Urothelium cell line (cell line): ENCODE data around the gene MASP2.
"Not testable (repeated sequence)": the region's sequence is repeated elsewhere in the genome, so short reads cannot be mapped to it uniquely, and the experiment has no call there.

ENCODE experiments used
- DNase-seq: peaks from one replicate; pipeline ENCODE4 v3.0.0; 2011; ENCODE audit warnings: low spot score, mixed read lengths
- FAIRE-seq: peaks from 2 replicates; lab custom pipeline; 2011; peaks lifted over from hg19 to GRCh38; lab: Jason Lieb, UNC

The MASP2 gene

GRCh38 chr1:11058595-11059154 lies 11.6 kb upstream of the MASP2 start:
- no peak for DNase-seq
- FAIRE-seq, result no peak

DNA sequence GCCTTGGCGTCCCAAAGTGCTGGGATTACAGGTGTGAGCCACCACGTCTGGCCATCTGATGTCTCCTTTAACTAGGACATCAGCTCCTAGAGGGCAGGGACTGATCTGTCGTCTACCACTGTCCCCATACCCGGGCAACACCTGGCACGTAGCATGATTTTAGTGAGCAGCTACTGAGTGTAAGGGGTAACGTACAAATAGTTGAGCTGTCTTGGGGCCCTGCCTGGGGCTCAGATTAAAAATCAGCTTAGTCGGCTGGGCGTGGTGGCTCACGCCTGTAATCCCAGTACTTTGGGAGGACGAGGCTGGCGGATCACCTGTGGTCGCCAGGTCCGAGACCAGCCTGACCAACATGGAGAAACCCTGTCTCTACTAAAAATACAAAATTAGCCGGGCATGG lies 11.0 kb upstream of the MASP2 start:
- no peak for FAIRE-seq
- no peak for DNase-seq

DNA sequence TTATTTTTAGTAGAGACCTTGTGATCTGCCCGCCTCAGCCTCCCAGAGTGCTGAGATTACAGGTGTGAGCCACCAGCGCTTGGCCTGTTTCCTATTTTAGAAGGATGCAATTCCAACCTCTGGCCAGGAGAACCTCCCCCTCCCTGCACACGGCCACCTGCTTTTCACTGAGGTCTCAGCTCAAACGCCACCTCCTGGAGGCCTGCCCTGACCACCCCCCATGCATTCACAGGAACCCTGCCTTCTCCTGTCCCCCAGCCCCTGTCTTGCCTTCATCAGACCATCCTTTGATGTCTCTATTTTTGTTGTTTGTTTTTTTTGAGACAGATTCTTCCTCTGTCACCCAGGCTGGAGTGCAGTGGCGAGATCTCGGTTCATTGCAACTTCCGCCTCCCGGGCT lies 10.4 kb upstream of the MASP2 start:
- DNase-seq (no peak), FAIRE-seq (no peak)

- DNase-seq (no peak), FAIRE-seq (no peak)
Measured at GRCh38 chr1:11056504-11056903, 9.5 kb upstream of the MASP2 start.

DNA sequence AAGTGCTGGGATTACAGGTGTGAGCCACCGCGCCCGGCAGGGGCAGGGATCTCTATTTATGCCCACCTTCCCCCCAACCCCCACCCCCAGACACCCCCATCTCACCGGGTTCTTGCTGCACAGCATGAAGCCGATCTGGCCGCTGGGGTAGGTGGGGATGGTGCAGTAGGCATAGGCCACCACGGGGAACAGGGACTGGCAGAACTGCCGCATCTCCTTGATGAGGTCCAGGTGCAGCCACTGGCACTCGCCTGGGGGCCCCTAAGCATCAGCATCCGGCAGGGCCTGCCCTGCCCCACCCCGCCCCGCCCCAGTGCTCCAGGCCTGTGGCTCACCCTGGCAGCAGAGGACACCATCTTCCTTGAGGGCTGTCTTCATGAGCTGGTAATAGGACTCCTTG lies 8.6 kb upstream of the MASP2 start:
- DNase-seq (no peak), FAIRE-seq (no peak)

DNA sequence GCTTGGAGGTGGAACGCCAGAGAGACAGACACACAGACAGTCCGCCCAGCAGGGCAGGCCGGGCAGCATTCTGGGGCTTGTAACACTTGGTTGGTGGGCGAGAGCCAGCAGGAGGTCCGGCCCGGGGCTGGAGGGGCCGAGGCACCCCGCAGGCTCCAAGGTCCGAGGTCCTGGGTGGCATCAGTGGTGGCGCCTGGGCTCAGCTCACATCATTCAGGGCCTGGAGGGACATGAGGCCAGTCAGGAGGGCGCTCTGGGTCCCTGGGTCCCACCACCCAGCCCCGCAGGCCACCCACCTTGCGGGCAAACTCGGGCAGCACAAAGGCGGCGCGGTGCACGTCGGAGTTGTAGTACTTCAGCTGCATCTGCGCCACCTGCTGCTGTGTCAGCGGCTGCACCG lies 7.6 kb upstream of the MASP2 start:
- no peak for FAIRE-seq
- DNase-seq, result no peak

- FAIRE-seq (no peak), DNase-seq (no peak)
Measured at GRCh38 chr1:11054181-11054580, 7.1 kb upstream of the MASP2 start.

DNA sequence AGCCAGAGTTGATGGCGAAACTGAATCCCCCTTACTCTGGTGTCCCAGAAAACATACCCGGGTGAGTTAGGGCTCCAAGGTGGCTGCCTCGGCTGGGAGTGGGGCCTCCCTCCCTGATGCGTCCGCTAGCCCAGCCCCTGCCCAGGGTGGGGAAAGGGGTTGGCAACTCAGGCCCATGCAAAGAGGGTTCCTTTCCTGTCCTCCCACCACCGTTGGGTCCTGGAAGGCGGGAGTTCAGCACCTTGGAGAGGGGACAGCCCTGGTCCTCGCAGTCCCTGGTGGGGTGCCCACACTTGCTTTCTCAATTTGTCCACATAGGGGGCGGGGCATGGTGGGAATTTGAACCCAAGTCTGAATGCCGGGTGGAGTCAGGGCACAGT lies 6.7 kb upstream of the MASP2 start:
- FAIRE-seq (no peak), DNase-seq (peak; percentile 40)

DNA sequence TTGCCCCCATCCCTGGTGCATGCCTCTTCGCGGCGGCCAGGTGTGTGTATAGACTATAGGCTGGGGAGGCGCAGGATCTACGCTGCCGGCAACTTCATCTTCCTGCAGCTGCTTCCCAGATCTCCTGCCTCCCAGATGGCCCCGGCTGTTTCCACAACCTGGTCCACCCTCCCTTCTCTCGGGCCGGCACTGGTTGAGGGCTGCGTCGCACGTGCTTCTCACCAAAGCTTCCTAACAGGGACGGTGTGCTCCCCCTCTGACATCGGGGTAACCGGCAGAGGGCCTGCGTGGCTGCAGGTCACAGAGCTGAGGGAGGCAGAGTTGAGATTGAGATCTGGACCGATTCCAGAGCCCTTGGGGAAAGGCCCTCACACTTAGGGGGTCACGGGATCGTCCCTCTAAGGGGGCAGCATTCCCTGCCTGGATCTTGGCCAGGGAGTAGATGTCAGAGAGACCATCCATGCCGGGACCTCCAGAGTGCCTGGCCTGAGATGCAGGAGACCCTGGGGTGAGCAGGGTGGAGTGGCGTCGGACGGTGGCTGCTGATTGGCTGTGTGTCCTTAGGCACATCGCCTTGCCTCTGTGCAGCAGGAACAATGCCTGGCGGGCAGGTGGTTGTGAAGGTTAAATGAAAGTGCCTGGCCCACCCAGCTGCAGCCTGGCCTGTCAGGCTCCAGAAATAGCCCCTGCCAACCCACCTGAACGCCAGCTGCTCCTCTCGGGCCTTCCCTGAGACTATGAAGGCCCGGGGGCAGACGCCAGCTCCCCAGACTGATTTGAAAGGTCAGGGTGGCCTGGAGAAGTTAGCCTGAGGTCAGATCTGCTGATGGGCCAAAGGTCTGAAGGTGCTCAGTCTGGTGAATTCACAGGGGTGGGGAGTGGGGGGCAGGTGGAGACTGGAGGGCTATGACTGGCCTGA lies 6.1 kb upstream of the MASP2 start:
- DNase-seq, result no peak
- no peak for FAIRE-seq

DNA sequence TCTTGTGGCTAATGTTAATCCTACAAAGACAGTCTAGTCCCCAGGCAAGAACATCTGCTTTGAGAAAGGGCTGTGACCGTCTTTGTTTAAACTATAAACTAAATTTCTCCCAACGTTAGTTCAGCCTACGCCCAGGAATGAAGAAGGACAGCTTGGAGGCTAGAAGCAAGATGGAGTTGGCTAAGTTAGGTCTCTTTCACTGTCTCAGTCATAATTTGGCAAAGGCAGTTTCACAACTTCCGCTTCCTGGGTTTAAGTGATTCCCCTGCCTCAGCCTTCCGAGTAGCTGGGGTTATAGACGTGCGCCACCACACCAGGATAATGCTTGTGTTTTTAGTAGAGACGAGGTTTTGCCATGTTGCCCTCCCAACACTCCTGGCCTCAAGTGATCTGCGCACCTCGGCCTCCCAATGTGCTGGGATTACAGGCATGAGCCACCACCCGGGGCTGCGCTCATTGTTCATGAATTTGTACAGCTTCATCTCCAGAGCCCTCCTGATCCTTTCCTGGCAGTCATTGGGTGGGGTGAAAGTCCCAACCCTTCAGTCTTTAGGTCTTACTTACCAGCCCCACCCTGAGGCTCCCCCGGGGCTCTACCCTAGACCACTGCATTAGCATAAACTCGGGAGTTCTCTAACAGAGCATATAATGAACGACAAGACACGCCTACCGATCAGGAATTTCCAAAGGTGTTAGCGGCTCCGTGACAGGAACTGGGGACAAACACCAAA lies 4.9 kb upstream of the MASP2 start:
- FAIRE-seq (no peak), DNase-seq (no peak)

DNA sequence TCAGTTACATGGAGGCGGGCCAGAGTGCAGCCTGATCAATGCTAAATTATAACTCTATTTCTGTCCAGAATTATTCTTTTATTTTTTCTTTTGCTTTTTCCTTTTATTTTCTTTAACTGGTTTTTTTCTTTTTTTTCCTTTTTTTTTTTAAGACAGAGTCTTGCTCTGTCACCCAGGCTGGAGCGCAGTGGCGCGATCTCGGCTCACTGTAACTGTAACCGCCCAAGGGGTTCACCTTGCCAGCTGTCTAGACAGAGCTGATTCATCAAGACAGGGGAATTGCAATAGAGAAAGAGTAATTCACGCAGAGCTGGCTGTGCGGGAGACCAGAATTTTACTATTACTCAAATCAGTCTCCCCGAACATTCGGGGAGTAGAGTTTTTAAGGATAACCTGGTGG lies 4.1 kb upstream of the MASP2 start:
- DNase-seq, FAIRE-seq: not testable (repeated sequence)

DNA sequence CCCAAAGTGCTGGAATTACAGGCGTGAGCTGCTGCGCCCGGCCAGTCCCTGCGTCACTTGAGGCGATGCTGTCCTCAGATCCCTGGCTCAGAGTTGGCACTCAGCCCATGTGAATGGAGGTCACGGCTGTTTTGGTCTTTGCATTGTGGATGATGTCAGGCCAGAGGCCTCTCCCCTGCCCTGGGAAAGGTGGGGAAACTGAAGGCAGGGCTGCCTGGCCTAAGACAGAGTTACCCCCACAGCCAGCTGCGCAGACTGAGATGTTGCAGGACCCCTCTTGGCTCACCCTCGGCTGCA lies 821 bp downstream of the MASP2 start:
- FAIRE-seq, result no peak

GRCh38 chr1:11045428-11046269 lies 1.4 kb downstream of the MASP2 start:
- DNase-seq, result no peak
- no peak for FAIRE-seq

More for the DNA sequence above, 821 bp downstream of the MASP2 start:
- DNase-seq, result no peak

DNA sequence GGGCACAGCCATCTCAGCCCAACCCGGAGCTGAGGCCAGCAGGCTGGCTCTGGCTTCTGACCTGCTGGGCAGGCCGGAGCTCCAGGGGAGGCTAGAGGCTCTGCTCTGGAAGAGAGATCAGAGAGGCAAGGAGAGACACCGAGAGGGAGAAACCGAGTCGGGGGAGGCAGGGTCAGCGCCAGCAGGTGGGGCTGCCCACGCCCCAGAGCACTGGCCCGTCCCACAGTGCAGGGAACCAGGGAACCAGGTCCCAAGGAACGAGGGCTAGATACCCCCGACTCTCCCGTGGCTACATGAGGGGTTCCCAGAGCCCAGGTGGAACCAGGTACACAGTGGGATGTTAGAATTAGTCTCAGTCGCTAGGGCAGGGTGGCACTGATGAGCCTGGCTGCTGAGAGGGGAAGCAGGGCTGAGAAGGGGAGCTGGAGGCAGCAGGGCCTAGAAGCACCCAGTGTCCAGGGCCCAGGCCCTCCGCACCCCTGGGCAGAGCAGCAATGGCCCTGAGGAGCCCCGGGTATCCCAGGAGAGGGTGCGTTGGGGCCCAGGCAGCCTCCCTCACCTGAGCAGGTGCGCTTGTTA lies 2.1 kb downstream of the MASP2 start:
- no peak for FAIRE-seq

DNA sequence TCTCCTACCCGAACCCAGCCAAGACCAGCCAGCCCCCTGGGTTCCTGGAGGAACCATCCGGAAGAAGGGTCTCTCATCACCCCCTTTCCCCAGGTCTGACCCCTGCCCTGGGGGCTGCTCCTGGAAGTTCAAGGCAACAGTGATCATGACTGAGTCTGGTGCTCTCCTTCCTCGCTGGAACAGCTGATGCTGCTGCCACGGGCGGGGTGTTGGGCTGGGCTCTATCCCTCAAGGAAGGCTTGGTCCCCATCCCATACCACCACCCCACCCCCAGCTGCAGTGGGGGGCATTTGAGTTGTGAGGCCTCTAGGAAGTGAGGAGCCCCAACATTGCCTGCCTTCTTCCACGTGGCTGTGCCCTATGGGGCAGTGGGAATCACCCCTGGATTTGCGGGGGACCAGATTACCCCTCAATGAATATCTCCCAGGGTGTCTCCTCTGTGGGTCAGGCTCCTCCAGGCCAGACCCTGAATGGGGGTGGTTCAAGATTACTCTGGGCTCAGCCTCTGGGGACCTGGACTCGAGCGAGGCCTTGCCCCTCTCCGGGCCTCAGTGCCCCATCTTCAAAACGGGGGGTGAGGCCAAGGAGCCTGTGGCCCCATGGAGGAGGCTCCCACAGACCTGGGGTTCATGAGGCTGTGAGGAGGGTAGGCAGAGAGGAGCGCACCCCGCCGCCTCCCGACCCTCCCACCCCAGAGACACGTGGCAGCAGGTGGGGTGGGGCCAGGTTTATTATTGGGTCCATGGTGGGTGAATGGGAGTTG lies 2.8 kb downstream of the MASP2 start:
- FAIRE-seq, result no peak
- no peak for DNase-seq

More for the DNA sequence above, 2.1 kb downstream of the MASP2 start:
- DNase-seq, result no peak

DNA sequence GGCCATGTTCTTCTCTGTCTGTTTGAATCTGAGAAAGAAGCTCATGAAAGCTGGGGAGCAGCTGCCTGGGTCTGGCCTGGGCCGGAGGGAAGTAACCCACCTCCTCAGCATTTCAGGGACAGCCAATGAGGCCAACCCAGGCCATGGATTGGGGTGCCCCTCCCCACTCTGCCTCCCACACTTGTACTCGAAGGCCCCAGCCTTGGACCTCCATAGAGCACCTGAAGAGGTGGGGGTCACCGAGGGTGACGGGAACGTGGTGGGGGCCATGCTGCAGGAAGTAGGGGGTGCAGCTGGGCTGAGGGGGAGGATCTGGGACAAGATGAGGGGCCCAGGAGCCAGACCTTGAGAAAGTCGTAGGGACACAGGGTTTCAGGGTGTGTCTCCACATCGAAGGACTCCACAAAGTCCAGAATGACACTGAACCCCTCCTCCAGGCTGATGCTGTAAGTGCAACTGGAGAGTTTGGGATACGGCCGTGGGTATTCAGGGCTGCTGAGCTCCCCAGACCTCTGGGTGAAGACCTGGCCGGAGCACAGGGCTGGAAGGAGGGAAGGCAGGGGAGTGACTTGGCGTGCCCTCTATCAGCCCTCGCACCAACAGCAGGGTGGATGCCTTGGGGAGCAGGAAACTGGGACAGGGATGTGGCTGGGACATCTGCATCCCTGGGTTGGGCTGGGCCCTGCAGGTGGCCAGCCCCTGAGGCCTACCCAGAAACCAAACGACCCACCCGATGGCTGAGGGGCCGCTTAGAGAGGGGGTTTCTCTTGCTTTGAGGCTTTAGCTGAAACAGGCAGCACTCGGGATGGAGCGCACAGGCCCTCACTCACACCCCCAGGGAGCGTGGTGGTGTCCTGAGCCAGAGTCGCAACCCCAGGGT lies 3.8 kb downstream of the MASP2 start:
- FAIRE-seq (no peak), DNase-seq (no peak)

DNA sequence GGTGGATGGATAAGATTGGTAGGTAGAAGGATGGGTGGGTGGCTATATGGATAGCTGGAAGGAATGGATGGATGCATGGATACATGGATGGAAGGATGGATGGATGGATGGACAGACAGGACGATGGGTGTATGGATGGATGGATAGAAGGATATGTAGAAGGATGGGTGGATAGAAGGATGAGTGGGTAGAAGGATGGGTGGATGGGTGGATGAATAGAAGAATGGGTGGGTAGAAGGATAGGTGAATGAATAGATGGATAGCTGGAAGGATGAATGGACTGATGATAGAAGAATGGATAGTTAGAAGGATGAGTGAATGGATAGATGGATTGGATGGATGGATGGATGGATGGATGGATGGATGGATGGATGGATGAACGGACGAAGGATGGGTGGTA lies 5.0 kb downstream of the MASP2 start:
- FAIRE-seq (no peak), DNase-seq (no peak)

DNA sequence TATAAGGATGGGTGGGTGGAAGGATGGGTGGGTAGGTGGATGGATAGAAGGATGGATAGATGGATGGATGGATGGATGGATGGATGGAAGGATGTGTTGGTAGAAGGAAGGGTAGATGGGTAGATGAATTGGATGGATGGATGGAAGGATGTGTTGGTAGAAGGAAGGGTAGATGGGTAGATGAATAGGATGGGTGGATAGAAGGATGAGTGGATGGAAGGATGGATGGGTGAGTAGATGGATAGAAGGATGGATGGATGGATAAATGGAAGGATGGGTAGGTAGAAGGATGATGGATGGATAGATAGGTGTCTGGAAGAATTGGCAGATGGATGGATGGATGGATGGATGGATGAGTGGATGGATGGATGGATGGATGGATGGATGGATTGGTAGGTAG lies 6.0 kb downstream of the MASP2 start:
- FAIRE-seq, result peak; percentile 65
- no peak for DNase-seq

DNA sequence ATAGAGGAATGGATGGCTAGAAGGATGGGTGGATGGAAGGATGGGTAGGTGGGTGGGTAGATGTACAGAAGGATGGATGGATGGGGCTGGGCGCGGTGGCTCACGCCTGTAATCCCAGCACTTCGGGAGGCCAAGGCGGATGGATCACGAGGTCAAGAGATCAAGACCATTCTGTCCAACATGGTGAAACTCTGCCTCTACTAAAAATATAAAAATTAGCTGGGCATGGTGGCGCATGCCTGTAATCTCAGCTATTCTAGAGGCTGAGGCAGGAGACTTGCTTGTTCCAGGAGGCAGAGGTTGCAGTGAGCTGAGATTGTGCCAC lies 7.0 kb downstream of the MASP2 start:
- DNase-seq, FAIRE-seq: not testable (repeated sequence)
